RWPE2 (cell line): ENCODE measurements around the gene BUD13.

Experiments
- ATAC-seq: fragments of 200-7000 bp; cut with Tn5 transposase; 3 replicates; pipeline ENCODE4 v1.9.1; 2021; ENCODE audit warnings: low read depth
- DNase-seq: peaks from one replicate; pipeline ENCODE4 v3.0.0-alpha.2; 2020; ENCODE audit warnings: low spot score
- H3K27ac ChIP-seq: fragments of 450-650 bp; 2 replicates; pipeline ENCODE4 v1.5.1; 2017; ENCODE audit warnings: mild to moderate bottlenecking; ENCODE audit not compliant: poor library complexity, severe bottlenecking
- H3K27me3 ChIP-seq: fragments of 250-450 bp; sonication (Bioruptor Pico); 2 replicates; pipeline ENCODE4 v1.5.1; 2021; ENCODE audit warnings: mild to moderate bottlenecking, moderate library complexity; ENCODE audit not compliant: insufficient read depth, poor library complexity, severe bottlenecking
- H3K36me3 ChIP-seq: fragments of 250-450 bp; sonication (Bioruptor Pico); 2 replicates; pipeline ENCODE4 v1.5.1; 2020; ENCODE audit warnings: low read depth, mild to moderate bottlenecking, moderate library complexity
- H3K4me1 ChIP-seq: fragments of 250-450 bp; sonication (Bioruptor Pico); 2 replicates; pipeline ENCODE4 v1.5.1; 2021; ENCODE audit warnings: mild to moderate bottlenecking, moderate library complexity; ENCODE audit not compliant: insufficient read depth, poor library complexity, severe bottlenecking
- H3K4me3 ChIP-seq: fragments of 250-450 bp; sonication (Bioruptor Pico); 2 replicates; pipeline ENCODE4 v1.5.1; 2021; ENCODE audit warnings: mild to moderate bottlenecking, moderate library complexity; ENCODE audit not compliant: severe bottlenecking
- H3K9me3 ChIP-seq: fragments of 250-450 bp; sonication (Bioruptor Pico); 2 replicates; pipeline ENCODE4 v1.5.1; 2021; ENCODE audit warnings: mild to moderate bottlenecking, moderate library complexity; ENCODE audit not compliant: severe bottlenecking
- CTCF ChIP-seq: fragments of 450-650 bp; IDR thresholded peaks from one replicate; pipeline ENCODE4 v1.5.1; 2017; ENCODE audit warnings: mild to moderate bottlenecking, moderate library complexity; ENCODE audit not compliant: poor library complexity, severe bottlenecking

The BUD13 gene

GRCh38 chr11:116740741-116741140, 32.0 kb downstream of the BUD13 start:
- no peaks in the 10 kb centered on the region for H3K9me3 ChIP-seq
- no peak for TF ChIP-seq CTCF
- no peak overlapping the region for H3K4me3 ChIP-seq
- DNase-seq (no peak), ATAC-seq (no peak)
- no peak overlapping the region for H3K27ac ChIP-seq
- H3K27me3 ChIP-seq = no peaks in the 10 kb centered on the region
- H3K4me1 ChIP-seq = no peaks in the 10 kb centered on the region
- H3K36me3 ChIP-seq = peaks cover 6% of the 10 kb centered on the region; the same call in 1 of the 2 replicates

- H3K36me3 ChIP-seq = no peaks in the 10 kb centered on the region
- H3K27ac ChIP-seq = no peak overlapping the region
- no peaks in the 10 kb centered on the region for H3K4me1 ChIP-seq
- no peak overlapping the region for H3K4me3 ChIP-seq
- ATAC-seq = no peak
- H3K27me3 ChIP-seq = no peaks in the 10 kb centered on the region
- no peak for TF ChIP-seq CTCF
- no peaks in the 10 kb centered on the region for H3K9me3 ChIP-seq
- no peak for DNase-seq
Observed at GRCh38 chr11:116738975-116739374, 33.8 kb downstream of the BUD13 start.

- H3K27ac ChIP-seq = no peak overlapping the region
- no peaks in the 10 kb centered on the region for H3K36me3 ChIP-seq
- TF ChIP-seq CTCF = peak; percentile 17
- H3K4me1 ChIP-seq = no peaks in the 10 kb centered on the region
- H3K27me3 ChIP-seq = no peaks in the 10 kb centered on the region
- peak; percentile 54; the same call in 2 of the 3 replicates for ATAC-seq
- DNase-seq = no peak
- no peak overlapping the region for H3K4me3 ChIP-seq
- no peaks in the 10 kb centered on the region for H3K9me3 ChIP-seq
Observed at GRCh38 chr11:116736763-116737162, 36.0 kb downstream of the BUD13 start.

- ATAC-seq = no peak
- H3K9me3 ChIP-seq = no peaks in the 10 kb centered on the region
- no peaks in the 10 kb centered on the region for H3K36me3 ChIP-seq
- H3K27ac ChIP-seq = no peak overlapping the region
- no peak for TF ChIP-seq CTCF
- DNase-seq = no peak
- no peaks in the 10 kb centered on the region for H3K27me3 ChIP-seq
- no peaks in the 10 kb centered on the region for H3K4me1 ChIP-seq
- H3K4me3 ChIP-seq = no peak overlapping the region
Observed at GRCh38 chr11:116733969-116734508, 38.7 kb downstream of the BUD13 start.

- DNase-seq (no peak), ATAC-seq (no peak)
- H3K36me3 ChIP-seq = no peaks in the 10 kb centered on the region
- H3K4me1 ChIP-seq = no peaks in the 10 kb centered on the region
- TF ChIP-seq CTCF = peak; percentile 61
- H3K9me3 ChIP-seq = no peaks in the 10 kb centered on the region
- no peak overlapping the region for H3K27ac ChIP-seq
- no peaks in the 10 kb centered on the region for H3K27me3 ChIP-seq
- no peak overlapping the region for H3K4me3 ChIP-seq
Observed at GRCh38 chr11:116733043-116733755, 39.6 kb downstream of the BUD13 start.
